ENCODE results near the gene RBM19.

The RBM19 gene

DNA sequence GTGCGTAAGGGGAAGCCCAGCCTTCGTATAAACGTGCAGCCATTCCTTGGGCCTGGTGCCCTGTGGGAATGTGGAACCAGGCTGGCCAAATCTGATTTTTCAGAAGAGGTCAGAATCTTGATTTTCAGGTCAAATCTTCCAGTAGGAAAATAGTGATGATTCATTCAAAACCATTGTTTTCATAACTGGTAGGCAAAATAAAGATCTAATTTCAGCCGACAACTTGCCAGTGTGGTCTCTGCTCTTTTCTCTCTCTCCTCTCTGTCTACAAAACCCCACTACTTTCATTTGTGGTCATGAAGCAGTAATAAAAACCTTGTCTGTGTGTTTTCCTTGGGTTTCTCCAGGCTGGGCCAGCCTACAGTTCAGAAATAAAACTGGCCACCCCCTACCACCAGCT, 135.1 kb downstream of the RBM19 start:
- Mint-ChIP-seq H3K4me3 (no peak overlapping the region), H3K4me1 (ENCODE audit: low read depth) (no peaks in the 10 kb centered on the region)

GRCh38 chr12:113829212-113829611, 136.9 kb downstream of the RBM19 start:
- H3K9me3 Mint-ChIP-seq (ENCODE audit: low read depth), result no peaks in the 10 kb centered on the region
- H3K27ac Mint-ChIP-seq, result no peak overlapping the region
- no peaks in the 10 kb centered on the region for H3K4me1 Mint-ChIP-seq (ENCODE audit: low read depth)
- H3K36me3 Mint-ChIP-seq, result peaks cover 2% of the 10 kb centered on the region
- H3K27me3 Mint-ChIP-seq, result no peaks in the 10 kb centered on the region
- H3K4me3 Mint-ChIP-seq, result no peak overlapping the region

More for the DNA sequence above, 135.1 kb downstream of the RBM19 start:
- peaks cover 7% of the 10 kb centered on the region for H3K36me3 Mint-ChIP-seq
- H3K27me3 Mint-ChIP-seq, result no peaks in the 10 kb centered on the region
- H3K27ac Mint-ChIP-seq, result no peak overlapping the region
- no peaks in the 10 kb centered on the region for H3K9me3 Mint-ChIP-seq (ENCODE audit: low read depth)

DNA sequence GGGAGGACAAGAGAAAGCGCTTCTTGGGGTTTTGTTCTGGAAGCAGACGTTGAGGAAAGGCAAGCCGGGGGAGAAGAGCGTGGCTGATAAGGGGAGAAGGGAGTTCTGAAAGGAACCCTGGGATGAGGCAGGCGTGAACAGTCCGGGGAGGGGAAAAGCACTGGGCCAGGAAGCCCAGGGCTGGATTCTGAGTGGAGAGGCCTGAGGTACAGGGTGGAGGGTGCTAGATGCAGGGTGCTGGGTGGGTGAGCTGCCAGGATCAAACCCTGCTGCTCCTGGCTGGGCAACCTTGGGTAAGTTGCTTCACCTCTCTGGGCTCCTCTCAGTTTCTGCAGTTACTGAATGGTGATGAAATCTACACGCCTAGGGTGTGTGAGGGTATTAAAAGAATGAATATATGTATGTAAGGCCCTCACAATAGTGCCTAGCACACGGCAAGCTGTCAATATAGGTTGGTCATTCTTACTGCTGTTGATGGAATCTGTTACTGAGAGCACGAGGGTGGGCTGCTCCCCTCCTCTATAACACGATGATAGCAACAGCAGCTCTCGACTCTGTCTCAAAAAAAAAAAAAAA, 138.5 kb downstream of the RBM19 start:
- Mint-ChIP-seq H3K36me3 (peaks cover 5% of the 10 kb centered on the region), H3K4me1 (ENCODE audit: low read depth) (no peaks in the 10 kb centered on the region), H3K4me3 (no peak overlapping the region), H3K27me3 (no peaks in the 10 kb centered on the region), H3K27ac (no peak overlapping the region), H3K9me3 (ENCODE audit: low read depth) (no peaks in the 10 kb centered on the region)

DNA sequence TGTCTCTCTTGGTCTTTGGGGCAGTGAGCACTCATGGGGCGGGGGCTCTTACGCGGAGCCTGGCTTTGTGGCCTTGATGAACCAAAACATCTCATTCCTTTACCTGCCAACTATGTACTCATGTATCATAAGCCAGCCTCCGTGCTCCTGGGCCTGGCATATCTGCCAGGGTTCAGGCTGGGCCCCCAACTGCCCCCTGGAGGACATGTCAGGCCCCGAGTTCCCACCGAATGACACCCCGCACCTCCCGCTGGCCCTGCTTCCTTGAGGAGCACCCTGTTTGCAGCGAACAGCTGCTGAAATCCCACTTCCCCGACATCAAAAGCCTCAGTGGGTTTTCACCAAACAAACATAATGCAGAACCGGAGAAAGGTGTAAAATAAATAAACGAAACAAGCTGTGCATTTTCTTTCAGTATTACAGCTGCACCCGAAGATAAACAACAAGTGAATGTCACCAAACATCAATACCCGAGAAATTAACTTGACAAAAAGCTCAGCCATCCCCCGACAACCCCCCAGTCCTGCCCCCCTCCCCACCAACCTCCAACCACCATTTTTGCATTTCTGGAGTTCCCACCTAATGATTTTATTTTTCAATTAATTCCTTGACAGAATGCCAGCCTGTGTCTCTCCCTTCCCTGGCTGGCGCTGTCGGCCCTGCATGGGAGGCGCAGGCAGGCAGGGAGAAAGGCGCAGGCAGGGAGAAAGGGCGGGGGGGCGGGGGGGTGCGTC, 139.2 kb downstream of the RBM19 start:
- Mint-ChIP-seq H3K4me1 (ENCODE audit: low read depth) (no peaks in the 10 kb centered on the region), H3K4me3 (no peak overlapping the region), H3K27ac (no peak overlapping the region), H3K36me3 (peaks cover 6% of the 10 kb centered on the region), H3K9me3 (ENCODE audit: low read depth) (no peaks in the 10 kb centered on the region), H3K27me3 (no peaks in the 10 kb centered on the region)

- peaks cover 7% of the 10 kb centered on the region for H3K36me3 Mint-ChIP-seq
- H3K9me3 Mint-ChIP-seq (ENCODE audit: low read depth), result no peaks in the 10 kb centered on the region
- no peaks in the 10 kb centered on the region for H3K27me3 Mint-ChIP-seq
- no peak overlapping the region for H3K4me3 Mint-ChIP-seq
- H3K4me1 Mint-ChIP-seq (ENCODE audit: low read depth), result no peaks in the 10 kb centered on the region
- H3K27ac Mint-ChIP-seq, result no peak overlapping the region
Observed at GRCh38 chr12:113825705-113826104, 140.4 kb downstream of the RBM19 start.

DNA sequence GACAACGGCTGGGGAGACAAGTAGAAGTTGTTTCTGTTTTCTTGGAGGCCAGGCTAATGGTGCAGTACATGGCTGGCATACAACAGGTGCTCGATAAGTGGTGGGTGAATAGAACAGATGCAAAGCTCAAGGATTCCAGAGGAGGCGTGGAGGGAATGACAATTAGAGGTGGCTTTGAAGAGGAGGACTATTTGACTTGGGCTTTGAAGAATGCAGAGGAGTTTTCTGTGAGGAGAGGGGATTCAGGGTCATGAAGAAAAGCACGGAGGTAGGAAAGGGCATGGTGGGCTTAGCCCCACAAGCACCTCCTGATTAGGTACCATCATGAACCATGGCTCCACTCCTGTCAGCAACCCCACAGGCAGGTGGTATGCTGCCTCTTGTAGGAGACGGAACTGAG, 142.3 kb downstream of the RBM19 start:
- Mint-ChIP-seq H3K36me3 (peaks cover 6% of the 10 kb centered on the region), H3K9me3 (ENCODE audit: low read depth) (no peaks in the 10 kb centered on the region), H3K27ac (no peak overlapping the region), H3K4me1 (ENCODE audit: low read depth) (no peaks in the 10 kb centered on the region), H3K4me3 (no peak overlapping the region), H3K27me3 (no peaks in the 10 kb centered on the region)

- H3K4me3 Mint-ChIP-seq, result no peak overlapping the region
- H3K27ac Mint-ChIP-seq, result no peak overlapping the region
- H3K27me3 Mint-ChIP-seq, result no peaks in the 10 kb centered on the region
- no peaks in the 10 kb centered on the region for H3K9me3 Mint-ChIP-seq (ENCODE audit: low read depth)
- peaks cover 6% of the 10 kb centered on the region for H3K36me3 Mint-ChIP-seq
- no peaks in the 10 kb centered on the region for H3K4me1 Mint-ChIP-seq (ENCODE audit: low read depth)
Observed at GRCh38 chr12:113823016-113823415, 143.1 kb downstream of the RBM19 start.

- no peaks in the 10 kb centered on the region for H3K4me1 Mint-ChIP-seq (ENCODE audit: low read depth)
- peaks cover 14% of the 10 kb centered on the region for H3K36me3 Mint-ChIP-seq
- H3K9me3 Mint-ChIP-seq (ENCODE audit: low read depth), result no peaks in the 10 kb centered on the region
- H3K27ac Mint-ChIP-seq, result no peak overlapping the region
- H3K4me3 Mint-ChIP-seq, result no peak overlapping the region
- no peaks in the 10 kb centered on the region for H3K27me3 Mint-ChIP-seq
Observed at GRCh38 chr12:113820842-113821241, 145.3 kb downstream of the RBM19 start.

DNA sequence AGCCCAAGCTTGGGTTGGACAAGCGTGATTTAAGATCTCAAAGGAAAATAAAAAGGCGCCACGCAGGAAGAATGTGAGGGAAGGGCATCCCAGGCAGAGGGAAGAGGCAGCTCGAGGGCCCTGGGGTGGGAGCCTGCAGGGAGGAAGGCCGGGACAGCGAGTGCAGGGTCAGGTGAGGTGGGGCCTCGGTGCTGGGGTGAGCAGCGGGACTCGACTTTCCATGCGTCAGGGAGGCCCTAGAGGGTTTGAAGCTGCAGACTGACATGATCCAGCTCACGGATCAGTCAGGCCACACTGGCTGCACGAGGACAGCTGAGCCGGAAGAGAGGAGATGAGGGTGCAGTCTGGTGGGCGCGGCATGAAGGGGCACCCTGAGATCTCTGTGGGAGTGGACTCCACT, 145.8 kb downstream of the RBM19 start:
- Mint-ChIP-seq H3K36me3 (peaks cover 15% of the 10 kb centered on the region), H3K27ac (no peak overlapping the region), H3K9me3 (ENCODE audit: low read depth) (no peaks in the 10 kb centered on the region), H3K27me3 (no peaks in the 10 kb centered on the region), H3K4me3 (no peak overlapping the region), H3K4me1 (ENCODE audit: low read depth) (no peaks in the 10 kb centered on the region)

DNA sequence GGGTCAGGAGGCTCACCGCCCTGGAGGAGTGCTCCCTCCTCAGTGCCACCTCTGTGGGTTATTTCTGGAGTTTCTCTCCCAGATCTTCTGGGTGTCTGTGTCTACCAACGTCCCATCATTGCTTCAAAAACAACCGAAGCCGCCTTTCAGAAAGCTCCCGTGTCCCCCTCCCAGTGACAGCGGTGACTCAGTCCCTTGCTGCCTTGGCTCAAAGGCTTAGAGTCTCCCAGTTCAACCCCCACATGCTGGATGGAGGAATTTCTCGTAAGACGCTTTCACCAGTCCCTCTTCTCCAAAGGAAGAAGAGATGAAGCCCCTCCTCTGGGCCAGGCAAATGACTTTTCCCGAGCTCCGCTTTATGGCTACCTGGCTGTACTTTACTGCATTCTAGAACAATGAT, 146.6 kb downstream of the RBM19 start:
- Mint-ChIP-seq H3K27ac (no peak overlapping the region), H3K27me3 (no peaks in the 10 kb centered on the region), H3K36me3 (peaks cover 15% of the 10 kb centered on the region), H3K4me1 (ENCODE audit: low read depth) (no peaks in the 10 kb centered on the region), H3K4me3 (no peak overlapping the region), H3K9me3 (ENCODE audit: low read depth) (no peaks in the 10 kb centered on the region)

- Mint-ChIP-seq H3K27me3 (no peaks in the 10 kb centered on the region), H3K36me3 (peaks cover 14% of the 10 kb centered on the region), H3K9me3 (ENCODE audit: low read depth) (no peaks in the 10 kb centered on the region), H3K27ac (peak overlapping the region; percentile 58), H3K4me3 (no peak overlapping the region), H3K4me1 (ENCODE audit: low read depth) (no peaks in the 10 kb centered on the region)
Observed at GRCh38 chr12:113818833-113819232, 147.3 kb downstream of the RBM19 start.

DNA sequence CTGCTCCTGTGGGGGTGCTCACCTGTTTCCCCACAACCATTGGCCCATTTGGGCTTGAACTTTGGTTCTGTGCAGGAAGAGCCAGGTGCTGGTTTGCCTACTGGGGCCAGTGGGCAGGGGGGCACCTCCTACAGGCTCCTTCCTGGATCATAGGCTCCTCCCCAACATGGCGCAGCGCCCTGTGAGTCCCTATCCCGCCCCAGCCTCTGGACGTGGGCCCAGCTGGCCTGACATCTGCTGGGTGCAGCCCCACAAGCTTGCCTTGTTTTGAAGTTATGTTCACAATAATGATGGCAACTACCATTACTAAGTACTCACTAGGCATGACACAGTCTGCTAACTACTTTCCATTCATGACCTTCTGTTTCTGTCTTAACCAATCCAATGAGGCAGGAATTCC, 147.8 kb downstream of the RBM19 start:
- Mint-ChIP-seq H3K4me3 (no peak overlapping the region), H3K27me3 (no peaks in the 10 kb centered on the region), H3K4me1 (ENCODE audit: low read depth) (no peaks in the 10 kb centered on the region), H3K9me3 (ENCODE audit: low read depth) (no peaks in the 10 kb centered on the region), H3K36me3 (peaks cover 14% of the 10 kb centered on the region), H3K27ac (no peak overlapping the region)

DNA sequence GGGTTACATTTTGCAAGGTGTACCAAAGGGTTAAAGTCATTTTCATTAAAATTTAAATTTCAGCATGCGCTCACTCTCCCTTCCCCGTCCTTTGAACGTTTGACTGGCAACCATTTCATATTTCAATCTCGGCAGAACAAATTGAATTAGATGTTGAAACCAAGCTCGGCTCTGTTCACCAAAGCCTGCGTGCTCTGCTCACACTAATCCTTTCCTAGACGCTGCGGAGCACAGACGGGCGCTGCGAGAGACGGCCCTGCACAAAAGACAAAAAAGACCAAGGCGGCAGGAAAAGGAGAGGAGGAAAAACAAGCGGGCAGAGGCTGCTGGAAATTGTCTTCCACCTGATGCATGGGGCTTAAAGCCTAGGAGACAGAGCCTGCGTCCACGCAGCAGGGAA, 149.3 kb downstream of the RBM19 start:
- Mint-ChIP-seq H3K4me3 (no peak overlapping the region), H3K27me3 (no peaks in the 10 kb centered on the region), H3K27ac (no peak overlapping the region), H3K36me3 (peaks cover 19% of the 10 kb centered on the region), H3K4me1 (ENCODE audit: low read depth) (no peaks in the 10 kb centered on the region), H3K9me3 (ENCODE audit: low read depth) (no peaks in the 10 kb centered on the region)

DNA sequence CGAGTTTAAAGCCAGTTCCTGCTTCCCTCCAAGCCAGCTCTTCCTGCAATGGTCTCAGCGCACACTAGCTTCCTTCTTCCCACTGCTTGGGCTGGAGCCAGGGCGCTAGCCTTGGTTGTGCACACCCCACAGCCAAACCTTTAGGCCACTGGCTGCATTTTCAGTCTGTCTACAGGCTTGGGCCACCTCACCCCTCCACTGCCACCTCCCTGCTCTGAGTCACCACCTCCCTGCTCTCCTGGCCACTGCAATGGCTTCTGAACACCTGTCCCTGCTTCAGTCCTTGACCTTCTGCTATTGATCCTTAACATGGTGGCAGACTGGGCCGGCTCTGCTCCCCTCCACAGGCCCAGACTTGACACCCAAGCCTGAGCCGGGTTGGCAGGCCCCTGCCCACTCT, 151.1 kb downstream of the RBM19 start:
- no peaks in the 10 kb centered on the region for H3K9me3 Mint-ChIP-seq (ENCODE audit: low read depth)
- no peak overlapping the region for H3K27ac Mint-ChIP-seq
- H3K36me3 Mint-ChIP-seq, result peaks cover 21% of the 10 kb centered on the region
- no peaks in the 10 kb centered on the region for H3K4me1 Mint-ChIP-seq (ENCODE audit: low read depth)
- H3K4me3 Mint-ChIP-seq, result no peak overlapping the region
- H3K27me3 Mint-ChIP-seq, result no peaks in the 10 kb centered on the region

DNA sequence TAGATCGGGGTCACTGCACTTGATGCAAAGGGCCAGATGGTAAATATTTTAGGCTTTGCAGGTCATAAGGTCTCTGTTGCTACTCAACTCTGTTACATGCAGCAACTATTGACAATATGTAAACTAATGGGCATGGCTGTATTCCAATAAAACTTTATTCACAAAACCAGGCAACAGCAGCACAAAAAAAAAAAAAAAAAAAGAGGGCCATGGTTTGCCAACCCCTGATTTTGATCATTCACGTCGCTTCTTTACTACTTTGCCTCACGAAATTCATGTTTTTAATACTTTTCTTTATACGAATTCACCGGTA, 152.9 kb downstream of the RBM19 start:
- H3K27me3 Mint-ChIP-seq, result no peaks in the 10 kb centered on the region
- H3K9me3 Mint-ChIP-seq (ENCODE audit: low read depth), result no peaks in the 10 kb centered on the region
- H3K36me3 Mint-ChIP-seq, result peaks cover 21% of the 10 kb centered on the region
- no peaks in the 10 kb centered on the region for H3K4me1 Mint-ChIP-seq (ENCODE audit: low read depth)
- H3K27ac Mint-ChIP-seq, result no peak overlapping the region
- no peak overlapping the region for H3K4me3 Mint-ChIP-seq
